ENCODE results near the gene CHMP1A. TPM values are rescaled to one million over a fixed set of nuclear protein-coding genes. Genes with fewer than 3 reads are reported as not detected.

CHMP1A gene
- total and polyA plus RNA-seq, 2 experiments from 2014 or later: 97.2 to 111 TPM

GRCh38 chr16:89596957-89597649 is 60.4 kb downstream of the CHMP1A start:
- H4K20me1 ChIP-seq (ENCODE audit: insufficient read depth): no peaks in the 10 kb centered on the region
- no peak overlapping the region for H2AFZ ChIP-seq
- H3K4me2 ChIP-seq (ENCODE audit: unreplicated experiment): no peak overlapping the region
- no peaks in the 10 kb centered on the region for H3F3A ChIP-seq (ENCODE audit: insufficient read depth)
- no peaks in the 10 kb centered on the region for H3K79me2 ChIP-seq (ENCODE audit: insufficient read depth)
- H3K27ac ChIP-seq: no peak overlapping the region
- peaks cover 6% of the 10 kb centered on the region for H3K4me1 ChIP-seq (ENCODE audit: insufficient read depth)
- no peak overlapping the region for H3K4me3 ChIP-seq
- no peak overlapping the region for H3K9ac ChIP-seq
- H3K9me2 ChIP-seq (ENCODE audit: insufficient read depth): no peaks in the 10 kb centered on the region
- in situ Hi-C loops (cut with MboI): no loop called here
- no peak for DNase-seq
- TF ChIP-seq EZH2phosphoT487 (IDR thresholded peaks at IDR 0.05; ENCODE audit: insufficient read depth, low read depth) (no peak), EZH2 (IDR thresholded peaks at IDR 0.05; ENCODE audit: insufficient read depth, poor library complexity, severe bottlenecking) (no peak)
- no peaks in the 10 kb centered on the region for H3K27me3 ChIP-seq (replicated peaks; ENCODE audit: insufficient read depth)
- H3K9me3 ChIP-seq (ENCODE audit: low read depth): no peaks in the 10 kb centered on the region
- WGBS, 2 experiments (ENCODE audit: low coverage in 1 of 2, low lambda C conversion rate in 2 of 2, missing lambda C conversion rate in 2 of 2): 74 to 76% methylated on average over 17 of the region's 19 CpGs
- H3K36me3 ChIP-seq (ENCODE audit: low read depth): no peaks in the 10 kb centered on the region

GRCh38 chr16:89596061-89596689 is 61.3 kb downstream of the CHMP1A start:
- H3K4me3 ChIP-seq: no peak overlapping the region
- H3K36me3 ChIP-seq (ENCODE audit: low read depth): no peaks in the 10 kb centered on the region
- no peak overlapping the region for H2AFZ ChIP-seq
- H4K20me1 ChIP-seq (ENCODE audit: insufficient read depth): no peaks in the 10 kb centered on the region
- in situ Hi-C loops (cut with MboI): no loop called here
- no peak for TF ChIP-seq EZH2 (IDR thresholded peaks at IDR 0.05; ENCODE audit: insufficient read depth, poor library complexity, severe bottlenecking)
- TF ChIP-seq EZH2phosphoT487 (IDR thresholded peaks at IDR 0.05; ENCODE audit: insufficient read depth, low read depth): no peak
- no peak overlapping the region for H3K4me2 ChIP-seq (ENCODE audit: unreplicated experiment)
- no peak for DNase-seq
- H3K79me2 ChIP-seq (ENCODE audit: insufficient read depth): no peaks in the 10 kb centered on the region
- no peaks in the 10 kb centered on the region for H3F3A ChIP-seq (ENCODE audit: insufficient read depth)
- no peaks in the 10 kb centered on the region for H3K27me3 ChIP-seq (replicated peaks; ENCODE audit: insufficient read depth)
- H3K9me3 ChIP-seq (ENCODE audit: low read depth): no peaks in the 10 kb centered on the region
- 85 to 92% methylated on average over 25 of the region's 25 CpGs for WGBS, 2 experiments (ENCODE audit: low coverage in 1 of 2, low lambda C conversion rate in 2 of 2, missing lambda C conversion rate in 2 of 2)
- H3K27ac ChIP-seq: no peak overlapping the region
- H3K9me2 ChIP-seq (ENCODE audit: insufficient read depth): no peaks in the 10 kb centered on the region
- H3K4me1 ChIP-seq (ENCODE audit: insufficient read depth): no peaks in the 10 kb centered on the region
- no peak overlapping the region for H3K9ac ChIP-seq

GRCh38 chr16:89595330-89596060 is 62.0 kb downstream of the CHMP1A start:
- in situ Hi-C loops (cut with MboI): no loop called here
- TF ChIP-seq EZH2phosphoT487 (IDR thresholded peaks at IDR 0.05; ENCODE audit: insufficient read depth, low read depth) (no peak), EZH2 (IDR thresholded peaks at IDR 0.05; ENCODE audit: insufficient read depth, poor library complexity, severe bottlenecking) (no peak)

More at GRCh38 chr16:89595330-89596060, 62.0 kb downstream of the CHMP1A start:
- no peak overlapping the region for H3K27ac ChIP-seq
- H3K79me2 ChIP-seq (ENCODE audit: insufficient read depth): no peaks in the 10 kb centered on the region
- H3F3A ChIP-seq (ENCODE audit: insufficient read depth): no peaks in the 10 kb centered on the region
- no peaks in the 10 kb centered on the region for H3K9me2 ChIP-seq (ENCODE audit: insufficient read depth)
- H3K9me3 ChIP-seq (ENCODE audit: low read depth): no peaks in the 10 kb centered on the region
- no peak overlapping the region for H3K4me3 ChIP-seq
- no peaks in the 10 kb centered on the region for H3K4me1 ChIP-seq (ENCODE audit: insufficient read depth)
- H3K36me3 ChIP-seq (ENCODE audit: low read depth): no peaks in the 10 kb centered on the region
- H3K9ac ChIP-seq: no peak overlapping the region
- DNase-seq: no peak
- no peak overlapping the region for H3K4me2 ChIP-seq (ENCODE audit: unreplicated experiment)
- 90 to 95% methylated on average over 38 to 47 of the region's 47 CpGs for WGBS, 2 experiments (ENCODE audit: low coverage in 1 of 2, low lambda C conversion rate in 2 of 2, missing lambda C conversion rate in 2 of 2)
- H3K27me3 ChIP-seq (replicated peaks; ENCODE audit: insufficient read depth): no peaks in the 10 kb centered on the region
- no peaks in the 10 kb centered on the region for H4K20me1 ChIP-seq (ENCODE audit: insufficient read depth)
- no peak overlapping the region for H2AFZ ChIP-seq

Other genes starting within 250 kb of the CHMP1A start
- 83.8 and 84.7 TPM in 2 replicates for gene ANKRD11, start 167.1 kb downstream of the CHMP1A start, total RNA-seq (2014; rRNA removed; shearing (Covaris generic))
- gene ANKRD11, start 167.1 kb downstream of the CHMP1A start, polyA plus RNA-seq (2016; fragmentation: Nextera tagmentation; extraction: Ambion mirVana): 34.7 and 39.3 TPM in 2 replicates
- gene SPG7, start 149.3 kb downstream of the CHMP1A start, total RNA-seq (2014; rRNA removed; shearing (Covaris generic)): 155 and 215 TPM in 2 replicates
- 47.5 and 53.9 TPM in 2 replicates for gene SPG7, start 149.3 kb downstream of the CHMP1A start, polyA plus RNA-seq (2016; fragmentation: Nextera tagmentation; extraction: Ambion mirVana)
- 3,580 and 6,666 TPM in 2 replicates for gene RPL13, start 97.0 kb downstream of the CHMP1A start, total RNA-seq (2014; rRNA removed; shearing (Covaris generic))
- 1,418 and 1,480 TPM in 2 replicates for gene RPL13, start 97.0 kb downstream of the CHMP1A start, polyA plus RNA-seq (2016; fragmentation: Nextera tagmentation; extraction: Ambion mirVana)
- gene CPNE7, start 82.0 kb downstream of the CHMP1A start, total RNA-seq (2014; rRNA removed; shearing (Covaris generic)): 7.7 and 10.1 TPM in 2 replicates
- 4.7 and 5.3 TPM in 2 replicates for gene CPNE7, start 82.0 kb downstream of the CHMP1A start, polyA plus RNA-seq (2016; fragmentation: Nextera tagmentation; extraction: Ambion mirVana)
- not detected in 2 replicates for gene DPEP1, start 44.1 kb downstream of the CHMP1A start, total RNA-seq (2014; rRNA removed; shearing (Covaris generic))
- gene DPEP1, start 44.1 kb downstream of the CHMP1A start, polyA plus RNA-seq (2016; fragmentation: Nextera tagmentation; extraction: Ambion mirVana): not detected in 2 replicates
- gene SPATA33, start 128 bp upstream of the CHMP1A start, total RNA-seq (2014; rRNA removed; shearing (Covaris generic)): 1.8 and 2.7 TPM in 2 replicates
- gene SPATA33, start 128 bp upstream of the CHMP1A start, polyA plus RNA-seq (2016; fragmentation: Nextera tagmentation; extraction: Ambion mirVana): 7.5 and 8.6 TPM in 2 replicates
- 43.8 and 49.6 TPM in 2 replicates for gene CDK10, start 29.0 kb upstream of the CHMP1A start, total RNA-seq (2014; rRNA removed; shearing (Covaris generic))
- 51.9 and 52.8 TPM in 2 replicates for gene CDK10, start 29.0 kb upstream of the CHMP1A start, polyA plus RNA-seq (2016; fragmentation: Nextera tagmentation; extraction: Ambion mirVana)
- gene SPATA2L, start 44.0 kb upstream of the CHMP1A start, total RNA-seq (2014; rRNA removed; shearing (Covaris generic)): 19.2 and 27.5 TPM in 2 replicates
- 10.3 and 12.7 TPM in 2 replicates for gene SPATA2L, start 44.0 kb upstream of the CHMP1A start, polyA plus RNA-seq (2016; fragmentation: Nextera tagmentation; extraction: Ambion mirVana)
- 15.8 and 19.5 TPM in 2 replicates for gene VPS9D1, start 63.2 kb upstream of the CHMP1A start, total RNA-seq (2014; rRNA removed; shearing (Covaris generic))
- 4.8 and 5.6 TPM in 2 replicates for gene VPS9D1, start 63.2 kb upstream of the CHMP1A start, polyA plus RNA-seq (2016; fragmentation: Nextera tagmentation; extraction: Ambion mirVana)
- 12.0 and 19.3 TPM in 2 replicates for gene ZNF276, start 63.8 kb upstream of the CHMP1A start, total RNA-seq (2014; rRNA removed; shearing (Covaris generic))
- 4.2 and 4.3 TPM in 2 replicates for gene ZNF276, start 63.8 kb upstream of the CHMP1A start, polyA plus RNA-seq (2016; fragmentation: Nextera tagmentation; extraction: Ambion mirVana)
- 10.6 and 12.4 TPM in 2 replicates for gene FANCA, start 158.9 kb upstream of the CHMP1A start, total RNA-seq (2014; rRNA removed; shearing (Covaris generic))
- 6.5 and 7.9 TPM in 2 replicates for gene FANCA, start 158.9 kb upstream of the CHMP1A start, polyA plus RNA-seq (2016; fragmentation: Nextera tagmentation; extraction: Ambion mirVana)
- gene SPIRE2, start 170.8 kb upstream of the CHMP1A start, total RNA-seq (2014; rRNA removed; shearing (Covaris generic)): 3.6 TPM in 1 of 2 replicates, not detected in the other
- gene SPIRE2, start 170.8 kb upstream of the CHMP1A start, polyA plus RNA-seq (2016; fragmentation: Nextera tagmentation; extraction: Ambion mirVana): 0.55 and 0.79 TPM in 2 replicates
- gene TCF25, start 215.9 kb upstream of the CHMP1A start, total RNA-seq (2014; rRNA removed; shearing (Covaris generic)): 143 and 166 TPM in 2 replicates
- 162 and 165 TPM in 2 replicates for gene TCF25, start 215.9 kb upstream of the CHMP1A start, polyA plus RNA-seq (2016; fragmentation: Nextera tagmentation; extraction: Ambion mirVana)